GM03348 (cell line): ENCODE measurements around the gene GRK2.

Source experiments
- DNase-seq: peaks from one replicate; pipeline ENCODE4 v3.0.0; 2012; ENCODE audit warnings: low spot score

Gene GRK2

GRCh38 chr11:67282155-67282875, 16.0 kb downstream of the GRK2 start:
- no peak for DNase-seq

- no peak for DNase-seq
Measured at GRCh38 chr11:67282876-67283371, 16.7 kb downstream of the GRK2 start.

DNA sequence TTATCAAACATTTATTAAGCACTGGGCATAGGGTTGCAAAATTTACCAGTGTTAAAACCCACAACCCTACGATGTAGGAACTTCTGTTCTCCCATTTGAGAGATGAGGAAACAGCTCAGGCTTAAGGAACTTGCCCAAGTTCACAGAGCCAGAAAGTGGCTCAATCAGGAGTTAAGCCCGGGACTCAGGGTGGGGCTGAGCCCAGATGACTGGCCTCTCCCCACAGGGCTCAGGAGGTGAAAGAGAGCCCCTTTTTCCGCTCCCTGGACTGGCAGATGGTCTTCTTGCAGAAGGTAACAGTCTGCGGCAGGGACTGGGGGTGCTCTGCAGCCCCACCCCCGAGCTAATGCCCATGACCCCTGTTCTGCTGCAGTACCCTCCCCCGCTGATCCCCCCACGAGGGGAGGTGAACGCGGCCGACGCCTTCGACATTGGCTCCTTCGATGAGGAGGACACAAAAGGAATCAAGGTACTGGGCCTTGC, 17.2 kb downstream of the GRK2 start:
- DNase-seq = no peak

DNA sequence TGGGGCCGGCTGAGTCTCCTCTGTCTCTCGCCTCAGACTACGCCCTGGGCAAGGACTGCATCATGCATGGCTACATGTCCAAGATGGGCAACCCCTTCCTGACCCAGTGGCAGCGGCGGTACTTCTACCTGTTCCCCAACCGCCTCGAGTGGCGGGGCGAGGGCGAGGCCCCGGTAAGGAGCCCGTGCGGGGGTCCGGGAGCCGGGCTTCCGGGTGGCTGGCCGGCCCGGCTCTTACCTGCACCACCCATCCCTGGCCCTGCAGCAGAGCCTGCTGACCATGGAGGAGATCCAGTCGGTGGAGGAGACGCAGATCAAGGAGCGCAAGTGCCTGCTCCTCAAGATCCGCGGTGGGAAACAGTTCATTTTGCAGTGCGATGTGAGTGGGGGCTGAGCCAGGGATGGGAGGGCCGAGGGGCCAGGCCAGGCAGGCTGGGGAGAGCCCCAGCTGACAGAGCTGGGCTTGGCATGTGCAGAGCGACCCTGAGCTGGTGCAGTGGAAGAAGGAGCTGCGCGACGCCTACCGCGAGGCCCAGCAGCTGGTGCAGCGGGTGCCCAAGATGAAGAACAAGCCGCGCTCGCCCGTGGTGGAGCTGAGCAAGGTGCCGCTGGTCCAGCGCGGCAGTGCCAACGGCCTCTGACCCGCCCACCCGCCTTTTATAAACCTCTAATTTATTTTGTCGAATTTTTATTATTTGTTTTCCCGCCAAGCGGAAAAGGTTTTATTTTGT, 18.7 kb downstream of the GRK2 start:
- DNase-seq = no peak

DNA sequence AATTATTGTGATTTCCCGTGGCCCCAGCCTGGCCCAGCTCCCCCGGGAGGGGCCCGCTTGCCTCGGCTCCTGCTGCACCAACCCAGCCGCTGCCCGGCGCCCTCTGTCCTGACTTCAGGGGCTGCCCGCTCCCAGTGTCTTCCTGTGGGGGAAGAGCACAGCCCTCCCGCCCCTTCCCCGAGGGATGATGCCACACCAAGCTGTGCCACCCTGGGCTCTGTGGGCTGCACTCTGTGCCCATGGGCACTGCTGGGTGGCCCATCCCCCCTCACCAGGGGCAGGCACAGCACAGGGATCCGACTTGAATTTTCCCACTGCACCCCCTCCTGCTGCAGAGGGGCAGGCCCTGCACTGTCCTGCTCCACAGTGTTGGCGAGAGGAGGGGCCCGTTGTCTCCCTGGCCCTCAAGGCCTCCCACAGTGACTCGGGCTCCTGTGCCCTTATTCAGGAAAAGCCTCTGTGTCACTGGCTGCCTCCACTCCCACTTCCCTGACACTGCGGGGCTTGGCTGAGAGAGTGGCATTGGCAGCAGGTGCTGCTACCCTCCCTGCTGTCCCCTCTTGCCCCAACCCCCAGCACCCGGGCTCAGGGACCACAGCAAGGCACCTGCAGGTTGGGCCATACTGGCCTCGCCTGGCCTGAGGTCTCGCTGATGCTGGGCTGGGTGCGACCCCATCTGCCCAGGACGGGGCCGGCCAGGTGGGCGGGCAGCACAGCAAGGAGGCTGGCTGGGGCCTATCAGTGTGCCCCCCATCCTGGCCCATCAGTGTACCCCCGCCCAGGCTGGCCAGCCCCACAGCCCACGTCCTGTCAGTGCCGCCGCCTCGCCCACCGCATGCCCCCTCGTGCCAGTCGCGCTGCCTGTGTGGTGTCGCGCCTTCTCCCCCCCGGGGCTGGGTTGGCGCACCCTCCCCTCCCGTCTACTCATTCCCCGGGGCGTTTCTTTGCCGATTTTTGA, 19.5 kb downstream of the GRK2 start:
- DNase-seq = no peak

- DNase-seq = no peak
Measured at GRCh38 chr11:67286621-67287333, 20.5 kb downstream of the GRK2 start.

DNA sequence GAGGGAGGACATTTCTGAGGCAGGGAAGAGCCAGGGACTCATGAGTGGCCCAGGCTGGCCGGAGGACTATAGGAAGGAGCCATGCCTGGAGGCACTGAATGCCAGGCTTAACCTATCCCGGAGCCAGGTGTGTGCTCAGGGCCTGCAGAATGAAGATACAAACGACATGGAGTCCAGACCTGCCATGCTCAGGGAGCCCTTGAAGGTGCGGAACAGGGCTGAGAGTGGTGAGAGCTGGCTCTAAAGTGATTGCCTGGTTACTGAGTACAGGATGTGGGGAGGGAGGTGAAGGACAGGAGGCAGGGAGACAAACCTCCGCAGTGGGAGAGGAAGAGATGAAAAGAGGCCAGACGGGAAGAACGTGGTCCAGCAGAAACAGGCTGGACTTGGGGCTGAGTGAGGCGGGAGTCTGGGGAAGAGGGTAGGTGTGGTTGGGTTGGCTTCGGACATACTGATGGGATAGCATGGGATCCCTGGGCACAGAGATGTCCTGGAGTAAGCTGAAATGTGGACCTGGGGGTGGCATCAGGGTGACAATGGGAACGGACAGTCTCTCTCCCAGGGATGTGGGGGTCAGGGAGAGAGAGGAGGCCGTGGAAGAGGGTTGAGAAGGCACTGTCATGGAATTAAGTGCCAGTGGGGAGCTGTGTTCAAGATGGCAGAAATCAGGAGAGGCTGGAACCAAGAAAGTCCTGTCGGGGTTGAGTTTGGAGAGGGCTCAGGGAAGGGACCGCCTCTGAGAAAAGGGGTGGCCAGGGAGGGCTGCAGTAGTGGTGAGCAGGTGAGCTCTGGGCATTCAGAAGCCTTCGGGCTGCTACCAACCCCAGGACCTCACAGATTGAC, 21.3 kb downstream of the GRK2 start:
- no peak for DNase-seq

DNA sequence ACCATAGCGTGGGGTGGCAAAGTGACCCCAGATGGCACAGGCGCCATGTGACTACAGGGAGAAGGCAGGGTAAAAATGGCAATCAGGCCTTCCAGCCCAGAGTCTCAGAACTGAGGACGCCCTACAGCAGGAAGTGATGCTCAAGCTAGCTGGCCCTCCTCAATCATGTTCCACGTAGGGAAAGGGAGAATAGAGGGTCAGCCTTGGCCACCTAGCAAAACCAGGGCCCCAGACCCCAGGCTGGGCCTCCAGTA, 21.9 kb downstream of the GRK2 start:
- no peak for DNase-seq

DNA sequence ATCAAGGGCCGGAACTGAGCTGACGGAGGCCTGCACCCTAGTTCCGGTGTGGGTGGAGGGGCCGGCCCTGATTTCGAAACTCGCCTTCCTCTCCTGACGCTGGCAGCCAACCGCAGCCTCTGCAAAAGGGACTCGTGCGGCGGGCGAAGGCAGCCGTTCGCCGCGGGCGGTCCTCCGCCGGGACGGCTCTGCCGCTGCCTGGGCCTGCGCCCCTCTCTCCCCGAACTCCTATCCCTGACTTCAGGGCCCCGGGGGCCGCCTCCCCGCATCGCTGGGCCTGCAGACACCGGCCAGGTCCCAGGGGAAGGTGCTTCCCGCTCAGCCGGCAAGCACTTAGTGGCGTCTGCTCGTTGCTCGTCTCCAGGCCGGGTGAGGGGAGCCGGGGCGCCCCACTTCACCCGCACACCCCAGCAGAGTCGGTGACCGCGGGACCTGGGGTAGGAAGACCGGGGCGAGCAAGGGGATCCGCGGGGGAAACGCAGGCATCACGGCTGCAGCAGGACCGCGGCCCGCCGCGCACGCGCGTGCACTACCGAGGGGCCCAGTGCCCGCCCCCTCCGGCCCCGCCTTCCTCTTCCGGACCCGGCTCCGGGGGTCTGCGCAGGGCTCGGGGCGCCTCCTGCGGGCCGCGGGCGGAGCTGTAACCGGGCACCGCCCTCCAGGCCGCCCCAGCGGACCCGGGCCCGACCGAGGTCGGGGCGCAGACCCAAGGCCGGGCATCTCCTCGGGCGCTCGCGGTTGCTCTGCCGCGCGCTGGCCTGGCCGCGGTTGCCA, 22.4 kb downstream of the GRK2 start:
- DNase-seq = peak; percentile 96

DNA sequence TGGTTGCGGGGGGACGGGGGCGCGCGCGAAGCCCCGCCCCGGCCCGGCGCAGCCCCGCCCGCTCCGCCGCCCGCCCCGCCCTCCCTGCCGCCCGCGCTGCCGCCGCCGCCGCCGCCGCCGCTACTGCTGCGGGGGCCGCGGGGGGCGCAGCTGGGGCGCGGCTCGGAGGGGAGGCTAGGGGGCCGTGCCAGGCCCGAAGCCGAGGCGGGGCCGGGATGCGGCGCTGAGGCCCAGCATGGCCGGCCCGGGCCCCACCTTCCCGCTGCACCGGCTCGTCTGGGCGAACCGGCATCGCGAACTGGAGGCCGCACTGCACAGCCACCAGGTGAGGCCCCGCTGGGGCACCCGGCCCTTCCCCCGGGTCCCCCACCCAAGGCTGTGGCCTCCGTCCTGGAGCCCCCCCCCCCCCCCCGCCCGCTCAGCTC, 23.0 kb downstream of the GRK2 start, which contains the start of gene ANKRD13D:
Gene ANKRD13D (plus strand): TSS at position 78 of the 425 bp plus-strand sequence. CDS start 158 bp downstream, at position 236.
- DNase-seq = peak; percentile 97

DNA sequence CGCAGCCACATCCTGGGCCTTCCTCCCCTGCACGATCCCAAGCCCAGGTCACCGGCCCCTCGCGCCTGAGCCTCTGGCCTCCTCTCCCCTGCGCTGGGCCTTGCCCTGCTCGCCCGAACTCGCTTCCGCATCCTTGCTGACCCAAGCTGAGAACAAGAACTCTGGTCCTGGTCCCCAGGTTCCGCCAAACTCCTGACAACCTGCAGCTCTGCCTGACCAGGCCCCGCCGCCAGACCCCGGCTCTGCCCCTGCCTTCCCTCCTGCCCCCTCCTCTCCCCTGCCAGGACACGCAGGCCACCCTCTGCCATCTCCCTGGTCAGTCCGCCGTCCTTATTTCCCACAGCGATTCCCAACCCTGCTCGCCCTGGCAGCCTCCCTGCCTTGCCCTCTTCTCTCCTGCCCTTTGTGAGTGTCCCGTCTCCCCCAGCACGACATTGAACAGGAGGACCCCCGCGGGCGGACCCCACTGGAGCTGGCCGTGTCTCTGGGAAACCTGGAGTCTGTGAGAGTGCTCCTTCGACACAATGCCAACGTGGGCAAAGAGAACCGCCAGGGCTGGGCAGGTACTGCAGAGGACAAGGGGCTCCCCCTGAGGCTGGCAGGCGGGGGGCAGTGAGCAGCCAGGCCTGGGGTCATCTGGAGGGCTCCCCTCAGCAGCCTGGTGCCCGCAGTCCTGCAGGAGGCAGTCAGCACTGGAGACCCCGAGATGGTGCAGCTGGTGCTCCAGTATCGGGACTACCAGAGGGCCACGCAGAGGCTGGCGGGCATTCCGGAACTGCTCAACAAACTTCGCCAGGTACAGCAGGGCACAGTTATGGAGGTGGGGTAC, 23.6 kb downstream of the GRK2 start:
- DNase-seq = peak; percentile 52

- no peak for DNase-seq
Measured at GRCh38 chr11:67290801-67291200, 24.5 kb downstream of the GRK2 start.

- DNase-seq = no peak
Measured at GRCh38 chr11:67291481-67292381, 25.5 kb downstream of the GRK2 start.

- no peak for DNase-seq
Measured at GRCh38 chr11:67292671-67293070, 26.4 kb downstream of the GRK2 start.

- no peak for DNase-seq
Measured at GRCh38 chr11:67293090-67293489, 26.8 kb downstream of the GRK2 start.

GRCh38 chr11:67295846-67296245, 29.6 kb downstream of the GRK2 start:
- no peak for DNase-seq

DNA sequence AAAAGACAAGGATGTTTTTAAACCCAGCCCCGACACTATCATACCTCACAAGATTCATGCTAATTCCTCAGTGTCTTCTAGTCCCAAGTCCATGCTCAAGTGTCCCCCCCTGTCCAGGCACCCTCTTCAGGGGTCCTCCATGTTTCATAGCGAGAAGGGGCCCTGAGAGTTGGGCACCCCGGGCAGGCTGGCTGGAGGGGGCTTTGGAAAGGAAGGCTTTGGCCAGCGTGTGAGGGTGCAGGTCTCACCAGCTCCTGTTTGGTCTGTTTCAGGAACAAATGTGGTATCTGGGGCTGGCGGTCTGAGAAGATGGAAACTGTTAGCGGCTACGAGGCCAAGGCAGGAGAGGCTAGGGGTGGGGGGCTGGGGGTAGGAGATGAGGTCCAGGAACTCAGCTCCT, 32.5 kb downstream of the GRK2 start:
- no peak for DNase-seq
